ENCODE measurements around the gene CCDC85B. TPM values are rescaled to one million over a fixed set of nuclear protein-coding genes. Genes with fewer than 3 reads are reported as not detected.

CCDC85B gene
- total RNA-seq, 2 experiments from 2014 or later, result 40.0 to 44.4 TPM

DNA sequence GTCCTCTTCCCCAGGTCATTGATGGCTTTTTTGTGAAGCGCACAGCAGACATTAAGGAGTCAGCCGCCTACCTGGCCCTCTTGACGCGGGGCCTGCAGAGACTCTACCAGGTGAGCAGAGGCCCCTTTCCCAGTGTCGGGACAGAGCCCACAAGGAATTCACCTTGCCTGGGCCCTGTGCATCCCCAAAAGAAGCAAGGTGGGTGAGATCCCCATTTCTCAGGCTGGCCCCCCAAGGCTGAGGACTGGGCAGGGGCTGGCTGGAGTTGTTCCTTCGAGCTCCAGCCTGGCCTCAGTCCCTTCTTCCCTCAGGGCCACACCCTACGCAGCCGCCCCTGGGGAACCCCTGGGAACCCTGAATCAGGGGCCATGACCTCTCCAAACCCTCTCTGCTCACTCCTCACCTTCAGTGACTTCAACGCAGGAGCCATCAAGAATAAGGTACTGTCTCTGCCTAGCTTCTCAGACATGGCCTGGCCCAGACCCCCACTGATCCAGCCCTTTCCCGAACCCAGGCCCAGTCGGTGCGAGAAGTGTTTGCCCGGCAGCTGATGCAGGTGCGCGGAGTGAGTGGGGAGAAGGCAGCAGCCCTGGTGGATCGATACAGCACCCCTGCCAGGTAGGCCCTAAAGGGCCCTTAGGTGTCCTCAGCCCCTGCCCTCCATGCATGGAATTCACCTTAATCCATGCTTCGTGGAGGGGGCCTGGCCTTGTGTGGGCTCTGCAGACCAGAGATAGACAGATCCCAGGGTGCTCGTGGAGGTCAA is 25.6 kb upstream of the CCDC85B start:
- POLR2A ChIA-PET, result no interaction called here
- Mint-ChIP-seq H3K4me3 (no peak overlapping the region), H3K27ac (no peak overlapping the region), H3K27me3 (no peaks in the 10 kb centered on the region), H3K4me1 (ENCODE audit: low read depth) (peaks cover 18% of the 10 kb centered on the region), H3K36me3 (peaks cover 43% of the 10 kb centered on the region), H3K9me3 (no peaks in the 10 kb centered on the region)
- no peak for DNase-seq
- intact Hi-C loops (cut with micrococcal nuclease), result no loop called here
- CTCF ChIA-PET, result interaction anchor here (10.5 kb wide), 1 partner anchor 23 kb away, joined by 277 read pairs; the partner anchor contains the start of genes CCDC85B and FIBP

DNA sequence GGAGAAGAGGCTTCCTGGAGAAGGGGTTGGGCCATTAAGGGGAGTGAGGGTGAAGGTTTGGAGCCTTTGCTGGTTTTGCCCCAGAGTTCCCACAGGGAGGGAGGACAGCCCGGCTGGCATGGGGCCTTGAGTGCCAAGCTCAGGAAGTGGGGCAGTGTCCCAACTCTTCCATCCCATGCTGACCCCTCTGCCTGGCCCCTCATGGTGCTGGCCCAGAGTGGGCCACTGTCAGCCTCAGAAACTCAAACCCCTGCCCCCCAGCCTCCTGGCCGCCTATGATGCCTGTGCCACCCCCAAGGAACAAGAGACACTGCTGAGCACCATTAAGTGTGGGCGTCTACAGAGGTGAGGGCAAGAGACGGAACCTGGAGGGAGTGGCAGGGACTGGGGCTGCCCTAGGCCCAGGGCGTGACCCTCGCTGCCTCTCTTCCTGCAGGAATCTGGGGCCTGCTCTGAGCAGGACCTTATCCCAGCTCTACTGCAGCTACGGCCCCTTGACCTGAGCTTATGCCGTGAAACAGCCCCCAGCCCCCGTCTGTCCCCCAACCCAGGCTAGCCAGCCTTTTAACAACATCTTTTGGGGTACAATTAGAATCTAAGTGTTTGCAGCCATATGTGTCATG is 24.8 kb upstream of the CCDC85B start:
- H3K27ac Mint-ChIP-seq, result peak overlapping the region; percentile 38
- no peaks in the 10 kb centered on the region for H3K27me3 Mint-ChIP-seq
- no peak overlapping the region for H3K4me3 Mint-ChIP-seq
- intact Hi-C loops (cut with micrococcal nuclease), result no loop called here
- peaks cover 42% of the 10 kb centered on the region for H3K36me3 Mint-ChIP-seq
- peaks cover 19% of the 10 kb centered on the region for H3K4me1 Mint-ChIP-seq (ENCODE audit: low read depth)
- no peak for DNase-seq
- POLR2A ChIA-PET, result interaction anchor here (1.0 to 1.2 kb wide), 3 partner anchors 13 to 145 kb away, joined by 3 read pairs; partner anchors contain the start of gene RNASEH2C
- CTCF ChIA-PET, result interaction anchor here (10.5 kb wide), 1 partner anchor 22 kb away, joined by 277 read pairs; the partner anchor contains the start of genes CCDC85B and FIBP
- no peaks in the 10 kb centered on the region for H3K9me3 Mint-ChIP-seq

- no peak overlapping the region for H3K27ac Mint-ChIP-seq
- DNase-seq, result no peak
- no peak overlapping the region for H3K4me3 Mint-ChIP-seq
- H3K4me1 Mint-ChIP-seq (ENCODE audit: low read depth), result peaks cover 18% of the 10 kb centered on the region
- intact Hi-C loops (cut with micrococcal nuclease), result no loop called here
- CTCF ChIA-PET, result interaction anchor here (1.4 kb wide), 1 partner anchor 18 kb away, joined by 9 read pairs; no protein-coding TSS in a partner anchor
- POLR2A ChIA-PET, result interaction anchor here (1.0 to 1.2 kb wide), 3 partner anchors 14 to 146 kb away, joined by 3 read pairs; partner anchors contain the start of gene RNASEH2C
- H3K36me3 Mint-ChIP-seq, result peaks cover 34% of the 10 kb centered on the region
- H3K9me3 Mint-ChIP-seq, result no peaks in the 10 kb centered on the region
- no peaks in the 10 kb centered on the region for H3K27me3 Mint-ChIP-seq
Measured at GRCh38 chr11:65866509-65867283, 23.8 kb upstream of the CCDC85B start.

- CTCF ChIA-PET, result interaction anchor here (1.4 to 7.0 kb wide), 3 partner anchors 8 to 19 kb away, joined by 9 to 151 read pairs (median 18); partner anchors contain the start of genes FIBP and MUS81
- no peak overlapping the region for H3K27ac Mint-ChIP-seq
- peaks cover 11% of the 10 kb centered on the region for H3K4me1 Mint-ChIP-seq (ENCODE audit: low read depth)
- H3K36me3 Mint-ChIP-seq, result peaks cover 31% of the 10 kb centered on the region
- POLR2A ChIA-PET, result interaction anchor here (2.3 to 4.8 kb wide), 2 partner anchors 8 to 11 kb away, joined by 5 to 56 read pairs; partner anchors contain the start of genes CFL1 and MUS81
- DNase-seq, result no peak
- H3K9me3 Mint-ChIP-seq, result no peaks in the 10 kb centered on the region
- no peak overlapping the region for H3K4me3 Mint-ChIP-seq
- H3K27me3 Mint-ChIP-seq, result no peaks in the 10 kb centered on the region
- intact Hi-C loops (cut with micrococcal nuclease), result no loop called here
Measured at GRCh38 chr11:65867284-65868071, 23.0 kb upstream of the CCDC85B start.

DNA sequence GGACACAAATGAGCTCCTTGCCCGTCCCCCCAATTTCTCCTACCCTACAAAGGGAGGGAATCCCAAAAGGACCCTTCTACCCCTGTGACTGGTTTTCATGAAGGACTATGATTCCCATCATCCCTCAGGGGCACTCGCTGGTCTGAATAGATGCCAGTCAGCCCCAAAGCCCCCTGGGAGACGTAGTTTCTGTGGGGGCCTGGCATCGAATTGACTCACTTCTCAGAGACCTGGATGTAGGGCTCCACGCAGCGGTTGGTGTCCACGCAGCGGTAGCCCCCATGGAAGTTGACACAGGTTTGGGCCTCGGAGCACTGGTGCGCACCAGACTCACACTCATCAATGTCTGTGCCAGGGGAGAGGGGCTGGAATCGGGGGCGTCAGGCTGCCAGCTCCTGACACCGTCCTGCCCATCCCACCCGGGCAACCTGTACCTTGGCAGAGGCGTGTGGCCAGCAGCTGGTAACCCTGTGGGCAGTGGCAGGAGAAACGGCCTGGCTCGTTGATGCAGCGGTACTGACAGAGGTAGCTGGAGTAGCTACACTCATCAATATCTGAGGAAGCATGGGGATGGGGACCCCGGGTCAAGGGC is 22.3 kb upstream of the CCDC85B start:
- H3K36me3 Mint-ChIP-seq, result peaks cover 26% of the 10 kb centered on the region
- CTCF ChIA-PET, result interaction anchor here (0.9 to 7.0 kb wide), 3 partner anchors 9 to 88 kb away, joined by 3 to 151 read pairs (median 18); partner anchors contain the start of genes FIBP and MUS81
- H3K4me3 Mint-ChIP-seq, result no peak overlapping the region
- DNase-seq, result no peak
- H3K9me3 Mint-ChIP-seq, result no peaks in the 10 kb centered on the region
- H3K27ac Mint-ChIP-seq, result no peak overlapping the region
- H3K27me3 Mint-ChIP-seq, result no peaks in the 10 kb centered on the region
- POLR2A ChIA-PET, result interaction anchor here (2.3 to 4.8 kb wide), 3 partner anchors 8 to 16 kb away, joined by 5 to 56 read pairs (median 15); partner anchors contain the start of genes CFL1 and MUS81
- intact Hi-C loops (cut with micrococcal nuclease), result no loop called here
- peaks cover 11% of the 10 kb centered on the region for H3K4me1 Mint-ChIP-seq (ENCODE audit: low read depth)

GRCh38 chr11:65868907-65869306 is 21.6 kb upstream of the CCDC85B start:
- H3K4me1 Mint-ChIP-seq (ENCODE audit: low read depth), result peaks cover 14% of the 10 kb centered on the region
- H3K36me3 Mint-ChIP-seq, result peaks cover 21% of the 10 kb centered on the region
- no peak for DNase-seq
- H3K27me3 Mint-ChIP-seq, result no peaks in the 10 kb centered on the region
- ChIA-PET CTCF (interaction anchor here (0.9 to 7.0 kb wide), 5 partner anchors 8 to 89 kb away, joined by 3 to 151 read pairs (median 6); partner anchors contain the start of genes CCDC85B, FIBP and MUS81), POLR2A (interaction anchor here (2.3 to 4.8 kb wide), 4 partner anchors 9 to 20 kb away, joined by 5 to 56 read pairs (median 22); partner anchors contain the start of genes CCDC85B, CFL1, FIBP and MUS81)
- H3K27ac Mint-ChIP-seq, result no peak overlapping the region
- intact Hi-C loops (cut with micrococcal nuclease), result no loop called here
- no peak overlapping the region for H3K4me3 Mint-ChIP-seq
- no peaks in the 10 kb centered on the region for H3K9me3 Mint-ChIP-seq

GRCh38 chr11:65869643-65870306 is 20.7 kb upstream of the CCDC85B start:
- POLR2A ChIA-PET, result interaction anchor here (1.2 to 4.8 kb wide), 7 partner anchors 9 to 216 kb away, joined by 3 to 56 read pairs (median 5); partner anchors contain the start of genes CCDC85B, CFL1, FIBP and MUS81
- CTCF ChIA-PET, result interaction anchor here (1.1 to 7.0 kb wide), 4 partner anchors 9 to 21 kb away, joined by 3 to 151 read pairs (median 12); partner anchors contain the start of genes CCDC85B, FIBP and MUS81
- intact Hi-C loops (cut with micrococcal nuclease), result no loop called here
- no peak overlapping the region for H3K27ac Mint-ChIP-seq
- H3K4me3 Mint-ChIP-seq, result no peak overlapping the region
- H3K9me3 Mint-ChIP-seq, result no peaks in the 10 kb centered on the region
- peaks cover 15% of the 10 kb centered on the region for H3K4me1 Mint-ChIP-seq (ENCODE audit: low read depth)
- no peak for DNase-seq
- H3K27me3 Mint-ChIP-seq, result no peaks in the 10 kb centered on the region
- H3K36me3 Mint-ChIP-seq, result peaks cover 15% of the 10 kb centered on the region

DNA sequence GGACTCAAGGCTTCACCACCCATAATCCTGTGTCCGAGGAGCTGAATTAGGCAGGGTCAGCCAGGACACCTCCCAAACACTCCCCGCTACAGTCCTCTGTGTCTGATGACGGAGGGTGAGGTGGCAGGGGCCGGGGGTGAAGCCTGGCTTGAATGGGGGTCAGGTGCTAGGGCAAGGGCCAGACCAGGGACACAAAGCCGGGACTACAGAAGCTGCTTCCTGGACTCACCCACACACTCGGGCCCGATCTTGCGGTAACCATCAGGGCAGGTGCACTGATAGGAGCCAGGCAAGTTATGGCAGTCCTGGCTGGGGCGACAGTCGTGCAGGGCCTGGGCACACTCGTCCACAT is 20.2 kb upstream of the CCDC85B start:
- DNase-seq, result no peak
- no peaks in the 10 kb centered on the region for H3K9me3 Mint-ChIP-seq
- intact Hi-C loops (cut with micrococcal nuclease), result no loop called here
- H3K36me3 Mint-ChIP-seq, result peaks cover 11% of the 10 kb centered on the region
- no peaks in the 10 kb centered on the region for H3K27me3 Mint-ChIP-seq
- no peak overlapping the region for H3K27ac Mint-ChIP-seq
- POLR2A ChIA-PET, result interaction anchor here (1.2 to 4.8 kb wide), 6 partner anchors 10 to 217 kb away, joined by 3 to 56 read pairs (median 10); partner anchors contain the start of genes CCDC85B, CFL1, FIBP and MUS81
- CTCF ChIA-PET, result interaction anchor here (2.4 to 7.0 kb wide), 2 partner anchors 10 to 16 kb away, joined by 32 to 151 read pairs; partner anchors contain the start of genes FIBP and MUS81
- peaks cover 15% of the 10 kb centered on the region for H3K4me1 Mint-ChIP-seq (ENCODE audit: low read depth)
- no peak overlapping the region for H3K4me3 Mint-ChIP-seq

GRCh38 chr11:65870706-65871681 is 19.5 kb upstream of the CCDC85B start:
- intact Hi-C loops (cut with micrococcal nuclease), result no loop called here
- no peaks in the 10 kb centered on the region for H3K27me3 Mint-ChIP-seq
- H3K4me3 Mint-ChIP-seq, result no peak overlapping the region
- no peak for DNase-seq
- peaks cover 15% of the 10 kb centered on the region for H3K4me1 Mint-ChIP-seq (ENCODE audit: low read depth)
- no peaks in the 10 kb centered on the region for H3K9me3 Mint-ChIP-seq
- no peak overlapping the region for H3K27ac Mint-ChIP-seq
- CTCF ChIA-PET, result interaction anchor here (1.9 to 7.0 kb wide), 3 partner anchors 11 to 20 kb away, joined by 5 to 151 read pairs (median 32); partner anchors contain the start of genes CCDC85B, FIBP and MUS81
- H3K36me3 Mint-ChIP-seq, result peaks cover 10% of the 10 kb centered on the region
- POLR2A ChIA-PET, result interaction anchor here (1.2 to 4.8 kb wide), 6 partner anchors 11 to 218 kb away, joined by 3 to 56 read pairs (median 10); partner anchors contain the start of genes CCDC85B, CFL1, FIBP and MUS81

Data from activated CD4-positive, alpha-beta memory T cell treated with anti-CD3 and anti-CD28 coated beads for 36 hours (primary cell).